Measurements from ENCODE around the gene FKBP9.

Gene FKBP9

GRCh38 chr7:32928785-32929298 lies 28.4 kb upstream of the FKBP9 start:
- TF ChIP-seq CTCF (conservative IDR thresholded peaks at IDR 0.05; ENCODE audit: low read length): no peak
- no peak overlapping the region for H3K4me3 ChIP-seq (ENCODE audit: low read length)
- no peak for DNase-seq (ENCODE audit: low read depth)

GRCh38 chr7:32929430-32930143 lies 27.7 kb upstream of the FKBP9 start:
- no peak for TF ChIP-seq CTCF (conservative IDR thresholded peaks at IDR 0.05; ENCODE audit: low read length)
- H3K4me3 ChIP-seq (ENCODE audit: low read length): no peak overlapping the region
- DNase-seq (ENCODE audit: low read depth): no peak

GRCh38 chr7:32930378-32930777 lies 26.9 kb upstream of the FKBP9 start:
- no peak for TF ChIP-seq CTCF (conservative IDR thresholded peaks at IDR 0.05; ENCODE audit: low read length)
- no peak overlapping the region for H3K4me3 ChIP-seq (ENCODE audit: low read length)
- no peak for DNase-seq (ENCODE audit: low read depth)

GRCh38 chr7:32935558-32935957 lies 21.7 kb upstream of the FKBP9 start:
- no peak for TF ChIP-seq CTCF (conservative IDR thresholded peaks at IDR 0.05; ENCODE audit: low read length)
- DNase-seq (ENCODE audit: low read depth): no peak
- H3K4me3 ChIP-seq (ENCODE audit: low read length): no peak overlapping the region

GRCh38 chr7:32936689-32937088 lies 20.6 kb upstream of the FKBP9 start:
- peak; percentile 17 for DNase-seq (ENCODE audit: low read depth)
- TF ChIP-seq CTCF (conservative IDR thresholded peaks at IDR 0.05; ENCODE audit: low read length): no peak; the same call in 1 of the 2 replicates

GRCh38 chr7:32937344-32938174 lies 19.7 kb upstream of the FKBP9 start:
- DNase-seq (ENCODE audit: low read depth): peak; percentile 33
- H3K4me3 ChIP-seq (ENCODE audit: low read length): peak overlapping the region; percentile 11; the same call in 1 of the 2 replicates

More at GRCh38 chr7:32936689-32937088, 20.6 kb upstream of the FKBP9 start:
- H3K4me3 ChIP-seq (ENCODE audit: low read length): no peak overlapping the region

More at GRCh38 chr7:32937344-32938174, 19.7 kb upstream of the FKBP9 start:
- TF ChIP-seq CTCF (conservative IDR thresholded peaks at IDR 0.05; ENCODE audit: low read length): no peak

Data from AG10803 (cell line).